HCEC 1CT (cell line): Measurements from ENCODE around the gene RBM47.
"Not testable (repeated sequence)": the region's sequence is repeated elsewhere in the genome, so short reads cannot be mapped to it uniquely, and the experiment has no call there.

Source experiments
- DNase-seq: peaks from one replicate; pipeline ENCODE4 v3.0.0-alpha.2; 2017

The RBM47 gene

GRCh38 chr4:40401096-40401495 lies 228.6 kb downstream of the RBM47 start:
- DNase-seq: no peak

GRCh38 chr4:40399578-40399977 lies 230.1 kb downstream of the RBM47 start:
- DNase-seq: no peak

- DNase-seq: no peak
These were observed 233.5 kb downstream of the RBM47 start for GRCh38 chr4:40395908-40396793.

GRCh38 chr4:40395166-40395900 lies 234.3 kb downstream of the RBM47 start:
- DNase-seq: no peak

- no peak for DNase-seq
These were observed 235.4 kb downstream of the RBM47 start for GRCh38 chr4:40394236-40394635.

- DNase-seq: not testable (repeated sequence)
These were observed 237.4 kb downstream of the RBM47 start for GRCh38 chr4:40392241-40392640.

- DNase-seq: no peak
These were observed 239.7 kb downstream of the RBM47 start for GRCh38 chr4:40389986-40390385.

- no peak for DNase-seq
These were observed 241.4 kb downstream of the RBM47 start for GRCh38 chr4:40388239-40388638.

- DNase-seq: no peak
These were observed 249.0 kb downstream of the RBM47 start for GRCh38 chr4:40380647-40381046.

- no peak for DNase-seq
These were observed 250.4 kb downstream of the RBM47 start for GRCh38 chr4:40379248-40379647.

- DNase-seq: no peak
These were observed 251.0 kb downstream of the RBM47 start for GRCh38 chr4:40378619-40379018.

GRCh38 chr4:40377512-40378365 lies 251.9 kb downstream of the RBM47 start:
- DNase-seq: no peak

- no peak for DNase-seq
These were observed 254.0 kb downstream of the RBM47 start for GRCh38 chr4:40375620-40376019.

GRCh38 chr4:40375095-40375494 lies 254.6 kb downstream of the RBM47 start:
- DNase-seq: no peak

- no peak for DNase-seq
These were observed 256.0 kb downstream of the RBM47 start for GRCh38 chr4:40373636-40374035.
